T-helper 1 cell treated with Interleukin-12 subunit alpha and Interleukin-12 subunit beta and Interleukin-4 antibody, amounts not matched to agents 30 μg/mL and 1 μg/mL, for 36 hours (primary cell): Measurements from ENCODE around the gene ADAMTS6.

Source experiments
- H3K27ac Mint-ChIP-seq: one replicate; pipeline ENCODE4 v1.8.0; 2021; ENCODE audit warnings: mild to moderate bottlenecking, mixed read lengths
- H3K27me3 Mint-ChIP-seq: one replicate; pipeline ENCODE4 v1.8.0; 2021; ENCODE audit warnings: low read depth, mixed read lengths
- H3K36me3 Mint-ChIP-seq: one replicate; pipeline ENCODE4 v1.8.0; 2021; ENCODE audit warnings: low read depth, mixed read lengths
- H3K4me1 Mint-ChIP-seq: one replicate; pipeline ENCODE4 v1.8.0; 2021; ENCODE audit warnings: low read depth, mixed read lengths
- H3K4me3 Mint-ChIP-seq: one replicate; pipeline ENCODE4 v1.8.0; 2021; ENCODE audit warnings: mild to moderate bottlenecking, moderate library complexity, mixed read lengths
- H3K9me3 Mint-ChIP-seq: one replicate; pipeline ENCODE4 v1.8.0; 2021; ENCODE audit warnings: mixed read lengths

Gene ADAMTS6

DNA sequence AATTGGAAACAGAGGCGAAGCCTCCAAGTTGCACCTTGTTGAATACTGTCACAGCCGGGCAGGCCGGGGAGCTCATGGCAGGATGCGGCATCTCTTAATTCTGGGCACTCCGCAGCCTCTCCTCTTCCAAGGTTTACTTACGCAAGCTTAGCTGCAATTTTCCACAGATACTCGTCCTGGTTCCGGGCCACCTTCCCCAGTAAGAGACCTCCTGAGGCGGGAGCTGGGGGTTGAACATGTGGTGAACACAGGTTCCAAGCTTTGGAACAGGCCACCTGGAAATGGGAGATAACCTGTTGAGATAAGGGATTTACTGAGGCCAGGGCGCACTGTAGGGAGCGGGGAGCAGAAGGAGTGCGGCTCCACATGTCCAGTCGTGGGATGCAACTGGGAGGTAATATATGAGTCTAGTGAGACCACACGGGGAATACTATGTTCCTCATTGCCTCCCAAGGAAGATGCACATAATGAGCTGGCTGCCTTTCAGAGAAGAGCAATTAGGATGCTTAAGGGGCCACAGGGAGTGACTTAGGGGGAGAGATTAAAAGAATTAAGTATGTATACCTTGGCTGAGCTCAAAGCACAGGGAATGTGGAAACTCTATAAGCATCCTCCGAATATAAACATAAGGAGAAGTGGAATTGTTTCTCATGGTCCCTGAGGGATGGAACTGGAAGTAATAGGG is 377.8 kb downstream of the ADAMTS6 start:
- no peaks in the 10 kb centered on the region for H3K9me3 Mint-ChIP-seq
- H3K36me3 Mint-ChIP-seq, result no peaks in the 10 kb centered on the region
- peaks cover 38% of the 10 kb centered on the region for H3K27me3 Mint-ChIP-seq
- H3K4me3 Mint-ChIP-seq, result peak overlapping the region; percentile 41
- no peak overlapping the region for H3K27ac Mint-ChIP-seq
- peaks cover 35% of the 10 kb centered on the region for H3K4me1 Mint-ChIP-seq

DNA sequence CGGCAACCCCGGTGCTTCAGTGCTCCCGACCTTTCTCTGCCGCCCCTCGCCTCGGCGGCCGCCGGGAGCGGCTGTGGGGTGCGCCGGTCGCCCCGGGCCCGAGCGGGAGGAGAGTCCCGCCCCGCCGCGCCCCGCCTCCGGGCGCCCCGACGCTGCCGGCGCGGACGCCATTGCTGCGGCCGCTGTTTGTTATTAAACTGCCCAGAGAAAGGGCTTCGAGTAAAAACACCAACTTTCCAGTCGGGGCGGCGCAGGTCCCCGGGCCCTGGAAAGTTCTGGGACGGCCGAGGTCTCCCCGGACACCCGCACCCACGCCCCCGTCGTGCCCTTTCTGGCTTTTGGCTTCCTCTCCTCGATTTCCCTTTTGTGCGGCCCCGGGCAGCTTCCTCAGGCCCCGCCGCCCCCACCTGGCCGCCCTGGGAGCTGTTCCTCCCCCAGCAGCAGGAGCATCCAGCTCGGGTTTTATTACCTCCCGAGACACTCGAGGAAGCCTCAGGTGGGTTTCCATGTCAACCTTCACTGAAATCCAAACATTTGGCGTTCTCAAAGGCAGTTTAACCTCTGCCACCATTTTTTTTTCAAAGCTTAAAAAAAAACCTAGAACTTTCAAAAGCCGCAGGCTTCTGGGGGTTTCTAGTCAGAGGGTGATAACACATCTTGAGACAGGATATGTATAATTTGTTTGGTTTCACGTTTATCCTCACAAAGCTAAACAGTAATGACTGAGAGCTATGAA is 378.6 kb downstream of the ADAMTS6 start:
- H3K36me3 Mint-ChIP-seq, result no peaks in the 10 kb centered on the region
- no peaks in the 10 kb centered on the region for H3K9me3 Mint-ChIP-seq
- no peak overlapping the region for H3K27ac Mint-ChIP-seq
- peaks cover 35% of the 10 kb centered on the region for H3K4me1 Mint-ChIP-seq
- H3K27me3 Mint-ChIP-seq, result peaks cover 41% of the 10 kb centered on the region
- peak overlapping the region; percentile 41 for H3K4me3 Mint-ChIP-seq

- no peaks in the 10 kb centered on the region for H3K9me3 Mint-ChIP-seq
- peaks cover 35% of the 10 kb centered on the region for H3K4me1 Mint-ChIP-seq
- H3K27ac Mint-ChIP-seq, result peak overlapping the region; percentile 76
Measured at GRCh38 chr5:65102371-65102975, 379.2 kb downstream of the ADAMTS6 start.

GRCh38 chr5:65101632-65102100 is 380.1 kb downstream of the ADAMTS6 start:
- H3K36me3 Mint-ChIP-seq, result no peaks in the 10 kb centered on the region
- peaks cover 35% of the 10 kb centered on the region for H3K4me1 Mint-ChIP-seq
- H3K27me3 Mint-ChIP-seq, result peaks cover 40% of the 10 kb centered on the region
- H3K27ac Mint-ChIP-seq, result no peak overlapping the region
- no peaks in the 10 kb centered on the region for H3K9me3 Mint-ChIP-seq
- H3K4me3 Mint-ChIP-seq, result peak overlapping the region; percentile 26

More at GRCh38 chr5:65102371-65102975, 379.2 kb downstream of the ADAMTS6 start:
- Mint-ChIP-seq H3K27me3 (peaks cover 39% of the 10 kb centered on the region), H3K36me3 (no peaks in the 10 kb centered on the region), H3K4me3 (peak overlapping the region; percentile 85)

GRCh38 chr5:65100911-65101631 is 380.6 kb downstream of the ADAMTS6 start:
- Mint-ChIP-seq H3K27ac (no peak overlapping the region), H3K36me3 (no peaks in the 10 kb centered on the region), H3K4me3 (peak overlapping the region; percentile 26), H3K9me3 (no peaks in the 10 kb centered on the region), H3K27me3 (peaks cover 36% of the 10 kb centered on the region), H3K4me1 (peaks cover 31% of the 10 kb centered on the region)
